ENCODE data around the gene SIAH1. TPM values are rescaled to one million over a fixed set of nuclear protein-coding genes. Genes with fewer than 3 reads are reported as not detected.

Gene SIAH1
- polyA plus RNA-seq, 3 donors, result 7.4 to 30.0 (median 20.1) TPM

- no peak overlapping the region for H3K27ac ChIP-seq (ENCODE audit: low read depth, low read length)
- WGBS, 3 donors, result 70 to 82% (median 79%) methylated on average over 7 of the region's 7 CpGs
Observed at GRCh38 chr16:48352648-48353390, 32.4 kb downstream of the SIAH1 start.

GRCh38 chr16:48350736-48351135, 34.5 kb downstream of the SIAH1 start:
- no peak overlapping the region for H3K27ac ChIP-seq (ENCODE audit: low read depth, low read length)
- 71 to 79% (median 76%) methylated on average over 3 of the region's 3 CpGs for WGBS, 3 donors

DNA sequence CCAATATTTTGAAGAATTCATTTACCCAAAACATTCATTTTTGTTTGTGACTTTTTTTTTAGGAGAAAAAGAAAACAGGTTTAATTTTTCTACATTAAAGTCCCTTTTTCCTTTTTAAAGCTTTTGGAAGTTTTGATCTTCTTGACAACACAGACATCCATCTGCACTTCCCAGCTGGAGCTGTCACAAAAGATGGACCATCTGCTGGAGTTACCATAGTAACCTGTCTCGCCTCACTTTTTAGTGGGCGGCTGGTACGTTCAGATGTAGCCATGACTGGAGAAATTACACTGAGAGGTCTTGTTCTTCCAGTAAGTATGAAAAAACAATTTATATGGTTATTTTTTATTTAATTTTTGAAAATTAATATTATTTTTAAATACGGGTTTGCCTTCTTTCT, 37.2 kb downstream of the SIAH1 start:
- H3K27ac ChIP-seq (ENCODE audit: low read depth, low read length), result no peak overlapping the region
- WGBS, 3 donors, result 95 to 98% (median 97%) methylated on average over 4 of the region's 4 CpGs

GRCh38 chr16:48347191-48347865, 37.9 kb downstream of the SIAH1 start:
- H3K27ac ChIP-seq (ENCODE audit: low read depth, low read length), result no peak overlapping the region
- WGBS, 3 donors, result 88 to 91% (median 90%) methylated on average over 20 of the region's 20 CpGs

- WGBS, 3 donors, result 93 to 98% (median 94%) methylated on average over 2 of the region's 2 CpGs
- no peak overlapping the region for H3K27ac ChIP-seq (ENCODE audit: low read depth, low read length)
Observed at GRCh38 chr16:48342591-48342990, 42.6 kb downstream of the SIAH1 start.

- H3K27ac ChIP-seq (ENCODE audit: low read depth, low read length), result no peak overlapping the region
- 77 to 90% (median 85%) methylated on average over 1 of the region's 1 CpG for WGBS, 3 donors
Observed at GRCh38 chr16:48340054-48340453, 45.2 kb downstream of the SIAH1 start.

DNA sequence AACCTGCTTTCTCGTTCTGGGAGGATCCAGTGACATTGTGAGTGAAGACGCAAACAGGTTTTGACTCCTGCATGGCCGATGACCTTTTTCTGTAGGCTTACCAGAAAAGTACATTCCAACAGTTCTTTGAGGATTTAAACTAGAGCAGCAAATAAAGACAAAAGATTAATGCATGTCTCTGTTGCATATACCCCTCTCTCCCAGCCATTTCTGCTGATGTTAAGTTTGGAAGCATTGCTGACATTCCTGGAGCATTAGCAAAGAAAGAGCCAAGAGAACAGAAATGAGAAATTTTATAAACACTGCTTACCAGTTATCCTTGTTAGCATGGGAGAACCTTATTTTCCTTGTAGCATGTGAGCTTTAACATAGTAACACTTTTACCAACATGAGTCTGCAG, 49.3 kb downstream of the SIAH1 start:
- WGBS, 3 donors, result 88 to 92% (median 92%) methylated on average over 3 of the region's 3 CpGs
- no peak overlapping the region for H3K27ac ChIP-seq (ENCODE audit: low read depth, low read length)

GRCh38 chr16:48334325-48334724, 50.9 kb downstream of the SIAH1 start:
- 92 to 93% (median 93%) methylated on average over 9 of the region's 9 CpGs for WGBS, 3 donors
- no peak overlapping the region for H3K27ac ChIP-seq (ENCODE audit: low read depth, low read length)

DNA sequence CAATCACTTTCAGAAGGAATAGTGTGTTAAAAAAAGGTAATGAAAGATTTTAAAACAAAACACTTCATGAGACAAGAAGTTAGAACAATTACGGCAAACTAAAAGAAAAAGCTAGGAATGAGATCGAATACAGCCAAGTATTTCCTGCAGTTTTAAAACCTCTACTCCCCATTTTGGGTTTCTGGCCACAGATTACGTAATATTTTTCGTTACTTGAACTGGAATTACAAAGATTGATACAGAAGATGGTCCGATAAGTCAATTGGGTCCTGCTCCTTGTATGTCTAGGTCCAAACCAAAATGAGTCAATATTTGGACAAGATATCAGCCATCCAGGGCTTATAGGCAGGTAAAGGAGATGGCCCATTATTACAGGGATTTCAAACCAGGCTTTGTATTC, 52.2 kb downstream of the SIAH1 start:
- WGBS, 3 donors, result 66 to 71% (median 71%) methylated on average over 5 of the region's 5 CpGs
- H3K27ac ChIP-seq (ENCODE audit: low read depth, low read length), result no peak overlapping the region

DNA sequence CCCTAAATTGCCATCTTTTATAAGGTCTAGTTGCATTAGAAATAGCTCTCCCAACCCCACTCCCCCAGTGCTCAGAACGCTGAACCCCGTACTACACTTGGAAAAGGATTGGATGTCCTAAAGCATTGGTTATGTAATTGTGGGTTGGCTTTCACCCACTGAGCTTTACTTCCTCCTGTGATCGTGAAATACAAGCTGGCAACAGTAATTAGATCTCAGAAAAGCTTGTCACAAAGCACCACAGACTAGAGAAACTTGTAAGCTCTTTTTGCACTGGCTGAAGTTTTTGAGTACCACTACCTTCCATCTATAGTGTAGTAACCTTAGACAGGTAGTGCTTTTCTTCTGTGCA, 54.4 kb downstream of the SIAH1 start:
- H3K27ac ChIP-seq (ENCODE audit: low read depth, low read length), result no peak overlapping the region
- 26 to 48% (median 34%) methylated on average over 3 of the region's 3 CpGs for WGBS, 3 donors

DNA sequence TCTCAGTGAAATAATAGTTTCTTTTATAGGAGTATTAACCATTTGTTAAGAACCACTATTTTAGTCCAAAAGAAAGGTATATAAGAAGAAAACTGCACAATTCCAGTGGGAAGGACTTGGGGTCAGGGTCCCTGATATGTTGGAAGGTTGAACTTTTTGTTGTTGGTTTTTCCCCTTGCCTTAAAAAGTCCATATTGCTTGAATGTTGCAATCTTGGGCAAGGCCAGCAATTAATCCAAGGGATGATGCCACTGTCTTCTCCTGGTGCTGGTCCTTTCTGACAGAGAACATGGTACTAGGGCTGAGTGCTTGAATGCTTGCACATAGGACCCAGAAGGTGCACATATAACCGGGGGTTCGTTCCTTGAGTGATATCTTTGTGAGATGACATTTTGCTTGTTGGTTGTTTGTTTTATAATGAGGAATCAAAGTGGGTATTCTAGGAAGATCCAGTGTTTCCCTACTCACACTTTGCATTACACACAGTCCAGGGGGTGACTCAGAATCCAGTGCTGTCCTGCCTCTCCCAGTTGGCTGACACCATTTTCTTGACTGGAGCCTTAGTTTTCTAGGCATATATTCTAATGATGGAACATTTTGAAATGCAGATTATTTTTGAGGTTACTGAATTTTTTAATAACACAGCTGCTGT, 54.9 kb downstream of the SIAH1 start:
- H3K27ac ChIP-seq (ENCODE audit: low read depth, low read length), result no peak overlapping the region
- 92 to 100% (median 97%) methylated on average over 2 of the region's 2 CpGs for WGBS, 3 donors

GRCh38 chr16:48329138-48329537, 56.1 kb downstream of the SIAH1 start:
- no peak overlapping the region for H3K27ac ChIP-seq (ENCODE audit: low read depth, low read length)
- 74 to 97% (median 81%) methylated on average over 4 of the region's 4 CpGs for WGBS, 3 donors

GRCh38 chr16:48326915-48327314, 58.3 kb downstream of the SIAH1 start:
- 70 to 80% (median 79%) methylated on average over 4 of the region's 4 CpGs for WGBS, 3 donors
- no peak overlapping the region for H3K27ac ChIP-seq (ENCODE audit: low read depth, low read length)

- H3K27ac ChIP-seq (ENCODE audit: low read depth, low read length), result no peak overlapping the region
- 79 to 83% (median 81%) methylated on average over 7 of the region's 7 CpGs for WGBS, 3 donors
Observed at GRCh38 chr16:48323783-48324775, 61.1 kb downstream of the SIAH1 start.

- 88 to 99% (median 89%) methylated on average over 2 of the region's 2 CpGs for WGBS, 3 donors
- no peak overlapping the region for H3K27ac ChIP-seq (ENCODE audit: low read depth, low read length)
Observed at GRCh38 chr16:48321317-48322036, 63.7 kb downstream of the SIAH1 start.

DNA sequence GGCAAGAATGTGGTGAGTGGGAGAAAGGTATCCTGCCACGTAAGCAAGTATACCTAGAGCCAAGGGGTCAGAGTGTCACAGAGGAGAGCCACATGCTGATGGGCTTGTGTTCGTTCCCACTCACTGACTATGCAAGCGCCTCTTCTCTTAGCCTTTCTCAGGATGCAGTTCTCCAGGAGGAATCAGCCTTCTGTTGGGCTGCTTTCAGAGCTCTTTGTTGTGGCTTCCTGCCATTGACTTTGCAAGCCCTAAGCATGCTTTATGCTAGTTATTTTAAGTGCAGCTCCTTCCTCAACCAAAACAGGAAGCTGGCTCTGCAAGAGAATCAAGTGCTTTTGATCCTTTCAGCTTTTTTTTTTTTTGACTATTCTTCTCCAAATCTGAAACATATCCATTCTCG, 66.6 kb downstream of the SIAH1 start:
- no peak overlapping the region for H3K27ac ChIP-seq (ENCODE audit: low read depth, low read length)
- 18 to 76% (median 30%) methylated on average over 4 of the region's 4 CpGs for WGBS, 3 donors

GRCh38 chr16:48317614-48318315, 67.4 kb downstream of the SIAH1 start:
- 30 to 89% (median 44%) methylated on average over 2 of the region's 2 CpGs for WGBS, 3 donors
- H3K27ac ChIP-seq (ENCODE audit: low read depth, low read length), result no peak overlapping the region

Measured in adipose tissue (tissue), 3 donors.